Liver (tissue), 9 donors: ENCODE data around the gene ERBB4. TPM values are rescaled to one million over a fixed set of nuclear protein-coding genes. Genes with fewer than 3 reads are reported as not detected.

Source experiments
- DNase-seq: peaks from one replicate; pipeline ENCODE4 v3.0.0-alpha.2; 2017; ENCODE audit warnings: low spot score
- H3K27ac ChIP-seq, 2 donors: one replicate each; pipeline ENCODE4 v1.7.0; 2013; ENCODE audit warnings: inconsistent platforms in 2 of 2, low read length in 2 of 2, control low read depth in 1 of 2, low read depth in 1 of 2, mild to moderate bottlenecking in 1 of 2
- H3K27me3 ChIP-seq, 4 donors: one replicate each; pipeline versions ENCODE4 v1.6.1 to v1.7.0; 2013; ENCODE audit warnings: low read length in 3 of 4, inconsistent platforms in 1 of 4, mild to moderate bottlenecking in 1 of 4, moderate library complexity in 1 of 4; ENCODE audit not compliant: control insufficient read depth in 4 of 4, insufficient read depth in 4 of 4
- H3K36me3 ChIP-seq, 4 donors: one replicate each; pipeline versions ENCODE4 v1.6.1 to v1.7.0; 2013; ENCODE audit warnings: low read length in 3 of 4, mild to moderate bottlenecking in 3 of 4, low read depth in 1 of 4, moderate library complexity in 1 of 4; ENCODE audit not compliant: control insufficient read depth in 4 of 4, insufficient read depth in 3 of 4
- H3K4me1 ChIP-seq, 4 donors: one replicate each; pipeline versions ENCODE4 v1.6.1 to v1.7.0; 2013; ENCODE audit warnings: low read length in 3 of 4, mild to moderate bottlenecking in 3 of 4, moderate library complexity in 1 of 4; ENCODE audit not compliant: control insufficient read depth in 4 of 4, insufficient read depth in 4 of 4
- H3K4me3 ChIP-seq, 3 donors: one replicate each; pipeline versions ENCODE4 v1.6.1 to v1.7.0; 2013; ENCODE audit warnings: low read length in 3 of 3, control low read depth in 1 of 3, low read depth in 1 of 3, mild to moderate bottlenecking in 1 of 3
- H3K9ac ChIP-seq, 2 donors: one replicate each; pipeline ENCODE4 v1.7.0; 2013; ENCODE audit warnings: low read length in 2 of 2, mild to moderate bottlenecking in 2 of 2, moderate library complexity in 2 of 2, control low read depth in 1 of 2, low read depth in 1 of 2
- H3K9me3 ChIP-seq, 4 donors: one replicate each; pipeline versions ENCODE4 v1.6.1 to v1.7.0; 2013; ENCODE audit warnings: low read length in 3 of 4; ENCODE audit not compliant: control insufficient read depth in 4 of 4
- FOXA1 ChIP-seq: IDR thresholded peaks from 2 replicates; pipeline ENCODE4 v1.6.1; 2016; ENCODE audit warnings: antibody characterized with exemption
- FOXA2 ChIP-seq: IDR thresholded peaks from 2 replicates; pipeline ENCODE4 v1.6.1; 2016; ENCODE audit warnings: antibody characterized with exemption
- GABPA ChIP-seq, 2 donors: IDR thresholded peaks in 1 of 2; conservative IDR thresholded peaks in 1 of 2; 2 replicates each; pipeline ENCODE4 v1.6.1; 2016; ENCODE audit warnings: antibody characterized with exemption in 2 of 2, mild to moderate bottlenecking in 1 of 2, moderate library complexity in 1 of 2
- HNF4A ChIP-seq, 2 donors: conservative IDR thresholded peaks; 2 replicates each; pipeline ENCODE4 v1.6.1; 2016; ENCODE audit warnings: antibody characterized with exemption in 2 of 2, mild to moderate bottlenecking in 2 of 2
- HNF4G ChIP-seq: IDR thresholded peaks from 2 replicates; pipeline ENCODE4 v1.6.1; 2016; ENCODE audit warnings: antibody characterized with exemption
- JUND ChIP-seq, 2 donors: IDR thresholded peaks; 2 replicates each; pipeline ENCODE4 v1.6.1; 2016; ENCODE audit warnings: antibody characterized with exemption in 2 of 2
- MAX ChIP-seq: IDR thresholded peaks from 2 replicates; pipeline ENCODE4 v1.6.1; 2016; ENCODE audit warnings: antibody characterized with exemption
- NR2F2 ChIP-seq: IDR thresholded peaks from 2 replicates; pipeline ENCODE4 v1.6.1; 2016; ENCODE audit warnings: antibody characterized with exemption
- RAD21 ChIP-seq, 2 donors: IDR thresholded peaks; 2 replicates each; pipeline ENCODE4 v1.6.1; 2016; ENCODE audit warnings: antibody characterized with exemption in 2 of 2, mild to moderate bottlenecking in 2 of 2
- RXRA ChIP-seq, 2 donors: IDR thresholded peaks; 2 replicates each; pipeline ENCODE4 v1.6.1; 2017 to 2018; ENCODE audit warnings: antibody characterized with exemption in 2 of 2, mild to moderate bottlenecking in 1 of 2
- SP1 ChIP-seq: IDR thresholded peaks from 2 replicates; pipeline ENCODE4 v1.6.1; 2018; ENCODE audit warnings: antibody characterized with exemption, mild to moderate bottlenecking
- TAF1 ChIP-seq: conservative IDR thresholded peaks from 2 replicates; pipeline ENCODE4 v1.6.1; 2016; ENCODE audit warnings: antibody characterized with exemption, mild to moderate bottlenecking
- YY1 ChIP-seq: IDR thresholded peaks from 2 replicates; pipeline ENCODE4 v1.6.1; 2016; ENCODE audit warnings: antibody characterized with exemption, mild to moderate bottlenecking
- ZBTB33 ChIP-seq: IDR thresholded peaks from 2 replicates; pipeline ENCODE4 v1.6.1; 2016; ENCODE audit warnings: antibody characterized with exemption
- WGBS: extraction: QIAGEN DNeasy Blood & Tissue Kit; methylation state at CpG from one replicate; pipeline ENCODE4 v1.1.7; 2013; 5-methylcytosine and 5-hydroxymethylcytosine counted together
- polyA plus RNA-seq, 2 donors: library from polyadenylated mRNA; stranded (reverse) in 1 of 2; unstranded in 1 of 2; fragments of 200-250 nt in 1 of 2; fragments of >200 nt in 1 of 2; fragmentation: Nextera tagmentation in 1 of 2; extraction: Ambion mirVana in 1 of 2; gene quantifications; one replicate each; pipeline versions ENCODE4 v1.2.1 to v1.2.3, GENCODE V29; 2013 to 2015
- total RNA-seq, 2 donors: library from RNA; depleted of rRNA; stranded (reverse); fragments of >200 nt; gene quantifications; one replicate each; pipeline ENCODE4 v1.2.3, GENCODE V29; 2014
- TF ChIP-seq, protein P1 (sequence below): fragments of 150-350 bp; IDR thresholded peaks from 2 replicates; pipeline ENCODE4 v1.5.1; 2017; ENCODE audit warnings: improper control_type of control experiment, low read depth, low read length; ENCODE audit not compliant: missing input control
- TF ChIP-seq, protein P2 (sequence below): IDR thresholded peaks from 2 replicates; pipeline ENCODE4 v1.6.1; 2016; ENCODE audit warnings: antibody characterized with exemption
- TF ChIP-seq, protein P3 (sequence below): IDR thresholded peaks from 2 replicates; pipeline ENCODE4 v1.6.1; 2016; ENCODE audit warnings: antibody characterized with exemption, mild to moderate bottlenecking
- donor health status: healthy.
- donor health status: healthy.
- donor health status: healthy.
- donor health status: healthy.
- donor health status: healthy.

The ERBB4 gene
- total and polyA plus RNA-seq, 4 donors: 0.03 to 0.42 TPM; not detected in 2

- TF ChIP-seq ZBTB33 (no peak), JUND (IDR thresholded peaks at IDR 0.05) (no peak), RAD21 (IDR thresholded peaks at IDR 0.05) (no peak), FOXA1 (no peak), HNF4A (conservative IDR thresholded peaks at IDR 0.05) (no peak)
Measured at GRCh38 chr2:211985393-211985792, 553.2 kb downstream of the ERBB4 start (continued).

DNA sequence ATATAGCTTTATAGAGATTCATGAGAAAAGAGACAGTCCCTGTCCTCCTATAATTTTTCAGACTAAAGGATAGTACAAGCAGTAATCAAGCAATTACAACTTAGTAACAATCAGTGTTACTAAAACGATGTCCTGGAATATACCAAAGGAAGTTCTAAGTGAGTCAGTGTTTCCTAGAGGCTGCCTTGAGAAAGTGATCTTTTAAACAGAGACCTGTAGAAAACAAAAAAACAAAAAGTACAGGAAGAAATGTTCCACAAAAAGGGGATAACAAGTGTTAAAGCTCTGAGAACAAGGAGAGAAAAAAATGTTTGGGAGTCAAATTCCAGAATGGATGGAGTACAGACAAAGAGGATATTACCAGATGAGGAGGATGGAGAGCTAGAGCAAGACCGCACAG lies 556.4 kb downstream of the ERBB4 start:
- no peaks in the 10 kb centered on the region for H3K36me3 ChIP-seq
- H3K4me1 ChIP-seq: no peaks in the 10 kb centered on the region
- TF ChIP-seq YY1 (no peak), FOXA1 (no peak), TAF1 (no peak)
- 71% methylated on average over 2 of the region's 2 CpGs for WGBS
- no peaks in the 10 kb centered on the region for H3K9me3 ChIP-seq
- DNase-seq: no peak
- no peak overlapping the region for H3K9ac ChIP-seq
- no peaks in the 10 kb centered on the region for H3K27me3 ChIP-seq
- H3K4me3 ChIP-seq: no peak overlapping the region
- H3K27ac ChIP-seq: no peak overlapping the region

GRCh38 chr2:211981451-211981850 lies 557.2 kb downstream of the ERBB4 start:
- H3K27ac ChIP-seq: no peak overlapping the region
- H3K4me3 ChIP-seq: no peak overlapping the region
- no peak overlapping the region for H3K9ac ChIP-seq
- H3K27me3 ChIP-seq: no peaks in the 10 kb centered on the region
- no peaks in the 10 kb centered on the region for H3K9me3 ChIP-seq
- TF ChIP-seq, protein P1, sequence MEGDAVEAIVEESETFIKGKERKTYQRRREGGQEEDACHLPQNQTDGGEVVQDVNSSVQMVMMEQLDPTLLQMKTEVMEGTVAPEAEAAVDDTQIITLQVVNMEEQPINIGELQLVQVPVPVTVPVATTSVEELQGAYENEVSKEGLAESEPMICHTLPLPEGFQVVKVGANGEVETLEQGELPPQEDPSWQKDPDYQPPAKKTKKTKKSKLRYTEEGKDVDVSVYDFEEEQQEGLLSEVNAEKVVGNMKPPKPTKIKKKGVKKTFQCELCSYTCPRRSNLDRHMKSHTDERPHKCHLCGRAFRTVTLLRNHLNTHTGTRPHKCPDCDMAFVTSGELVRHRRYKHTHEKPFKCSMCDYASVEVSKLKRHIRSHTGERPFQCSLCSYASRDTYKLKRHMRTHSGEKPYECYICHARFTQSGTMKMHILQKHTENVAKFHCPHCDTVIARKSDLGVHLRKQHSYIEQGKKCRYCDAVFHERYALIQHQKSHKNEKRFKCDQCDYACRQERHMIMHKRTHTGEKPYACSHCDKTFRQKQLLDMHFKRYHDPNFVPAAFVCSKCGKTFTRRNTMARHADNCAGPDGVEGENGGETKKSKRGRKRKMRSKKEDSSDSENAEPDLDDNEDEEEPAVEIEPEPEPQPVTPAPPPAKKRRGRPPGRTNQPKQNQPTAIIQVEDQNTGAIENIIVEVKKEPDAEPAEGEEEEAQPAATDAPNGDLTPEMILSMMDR: no peak
- 30% methylated on average over 1 of the region's 1 CpG for WGBS
- H3K36me3 ChIP-seq: no peaks in the 10 kb centered on the region
- no peaks in the 10 kb centered on the region for H3K4me1 ChIP-seq
- DNase-seq: no peak

- Histone ChIP-seq H3K36me3 (no peaks in the 10 kb centered on the region), H3K9ac (no peak overlapping the region), H3K27me3 (no peaks in the 10 kb centered on the region), H3K9me3 (no peaks in the 10 kb centered on the region), H3K4me1 (no peaks in the 10 kb centered on the region), H3K4me3 (no peak overlapping the region), H3K27ac (no peak overlapping the region)
- no peak for DNase-seq
- 84% methylated on average over 1 of the region's 1 CpG for WGBS
- TF ChIP-seq FOXA1 (no peak), GABPA (IDR thresholded peaks at IDR 0.05 in 1 of 2, conservative IDR thresholded peaks at IDR 0.05 in 1 of 2) (no peak), FOXA2 (no peak), SP1 (no peak), RXRA (IDR thresholded peaks at IDR 0.05) (no peak), JUND (IDR thresholded peaks at IDR 0.05) (no peak), YY1 (no peak), TAF1 (no peak), HNF4G (no peak), HNF4A (conservative IDR thresholded peaks at IDR 0.05) (no peak), NR2F2 (no peak), MAX (no peak)
- TF ChIP-seq, protein P2, sequence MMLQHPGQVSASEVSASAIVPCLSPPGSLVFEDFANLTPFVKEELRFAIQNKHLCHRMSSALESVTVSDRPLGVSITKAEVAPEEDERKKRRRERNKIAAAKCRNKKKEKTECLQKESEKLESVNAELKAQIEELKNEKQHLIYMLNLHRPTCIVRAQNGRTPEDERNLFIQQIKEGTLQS: no peak
- TF ChIP-seq, protein P1: no peak
- TF ChIP-seq, protein P3, sequence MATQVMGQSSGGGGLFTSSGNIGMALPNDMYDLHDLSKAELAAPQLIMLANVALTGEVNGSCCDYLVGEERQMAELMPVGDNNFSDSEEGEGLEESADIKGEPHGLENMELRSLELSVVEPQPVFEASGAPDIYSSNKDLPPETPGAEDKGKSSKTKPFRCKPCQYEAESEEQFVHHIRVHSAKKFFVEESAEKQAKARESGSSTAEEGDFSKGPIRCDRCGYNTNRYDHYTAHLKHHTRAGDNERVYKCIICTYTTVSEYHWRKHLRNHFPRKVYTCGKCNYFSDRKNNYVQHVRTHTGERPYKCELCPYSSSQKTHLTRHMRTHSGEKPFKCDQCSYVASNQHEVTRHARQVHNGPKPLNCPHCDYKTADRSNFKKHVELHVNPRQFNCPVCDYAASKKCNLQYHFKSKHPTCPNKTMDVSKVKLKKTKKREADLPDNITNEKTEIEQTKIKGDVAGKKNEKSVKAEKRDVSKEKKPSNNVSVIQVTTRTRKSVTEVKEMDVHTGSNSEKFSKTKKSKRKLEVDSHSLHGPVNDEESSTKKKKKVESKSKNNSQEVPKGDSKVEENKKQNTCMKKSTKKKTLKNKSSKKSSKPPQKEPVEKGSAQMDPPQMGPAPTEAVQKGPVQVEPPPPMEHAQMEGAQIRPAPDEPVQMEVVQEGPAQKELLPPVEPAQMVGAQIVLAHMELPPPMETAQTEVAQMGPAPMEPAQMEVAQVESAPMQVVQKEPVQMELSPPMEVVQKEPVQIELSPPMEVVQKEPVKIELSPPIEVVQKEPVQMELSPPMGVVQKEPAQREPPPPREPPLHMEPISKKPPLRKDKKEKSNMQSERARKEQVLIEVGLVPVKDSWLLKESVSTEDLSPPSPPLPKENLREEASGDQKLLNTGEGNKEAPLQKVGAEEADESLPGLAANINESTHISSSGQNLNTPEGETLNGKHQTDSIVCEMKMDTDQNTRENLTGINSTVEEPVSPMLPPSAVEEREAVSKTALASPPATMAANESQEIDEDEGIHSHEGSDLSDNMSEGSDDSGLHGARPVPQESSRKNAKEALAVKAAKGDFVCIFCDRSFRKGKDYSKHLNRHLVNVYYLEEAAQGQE: no peak
Measured at GRCh38 chr2:211976076-211976475, 562.5 kb downstream of the ERBB4 start.
